GM12878 (cell line): Measurements from ENCODE around the gene EXOSC1. TPM values are rescaled to one million over a fixed set of nuclear protein-coding genes. Genes with fewer than 3 reads are reported as not detected.

Source experiments
- ATAC-seq: fragments of 200-7000 bp; cut with Tn5 transposase; 3 replicates; pipeline ENCODE4 v1.9.1; 2020; ENCODE audit warnings: mild to moderate bottlenecking, moderate library complexity
- BruUV-seq: library from RNA; stranded (reverse); fragments of 400-500 nt; replicated peaks from 2 replicates; lab custom pipeline; 2021; lab: Mats Ljungman, UMichigan
- CTCF ChIA-PET: fragments of 300-600 bp; sonication (Branson Sonifier 250); formaldehyde crosslinking; extraction: SDS; loops from one replicate; lab custom pipeline; 2021; ENCODE audit warnings: inconsistent platforms; lab: Yijun Ruan, JAX
- POLR2A ChIA-PET: fragments of 350-600 bp; formaldehyde crosslinking; extraction: SDS; loops from one replicate; lab custom pipeline; 2021; ENCODE audit warnings: inconsistent platforms; lab: Charles Lee
- RAD21 ChIA-PET: fragments of 300-600 bp; sonication (Branson Sonifier 250); formaldehyde crosslinking; loops from one replicate; lab custom pipeline; 2023; ENCODE audit warnings: antibody characterized with exemption; ENCODE audit not compliant: unreplicated experiment; lab: Charles Lee
- SMC1A ChIA-PET: fragments of 300-600 bp; sonication (Branson Sonifier 250); formaldehyde crosslinking; loops from one replicate; lab custom pipeline; 2023; ENCODE audit not compliant: unreplicated experiment, uncharacterized antibody; lab: Charles Lee
- DNase-seq: peaks from one replicate; pipeline ENCODE4 v3.0.0-alpha.2; 2011; ENCODE audit warnings: low read depth, low spot score
- FAIRE-seq: peaks from 3 replicates; lab custom pipeline; 2011; peaks lifted over from hg19 to GRCh38; lab: Jason Lieb, UNC
- H2AFZ ChIP-seq: 2 replicates; pipeline ENCODE4 v1.6.0; 2011; ENCODE audit warnings: low read depth, low read length, control low read depth; ENCODE audit not compliant: control insufficient read depth
- H3K27ac ChIP-seq: 2 replicates; pipeline ENCODE4 v1.5.1; 2011; ENCODE audit warnings: control low read depth; ENCODE audit not compliant: control insufficient read depth, insufficient read depth
- H3K27me3 ChIP-seq, 2 experiments: replicated peaks in 1 of 2; 2 replicates each; pipeline versions ENCODE4 v1.6.0 to v1.6.1; 2011; ENCODE audit warnings: low read length in 1 of 2; ENCODE audit not compliant: control insufficient read depth in 2 of 2, insufficient read depth in 2 of 2
- H3K36me3 ChIP-seq, 2 experiments: 2 replicates each; pipeline ENCODE4 v1.5.1; 2011; ENCODE audit warnings: low read length in 1 of 2; ENCODE audit not compliant: control insufficient read depth in 2 of 2, insufficient read depth in 2 of 2
- H3K4me1 ChIP-seq: 2 replicates; pipeline ENCODE4 v1.6.1; 2011; ENCODE audit warnings: mild to moderate bottlenecking, low read length, moderate library complexity, mixed read lengths; ENCODE audit not compliant: control insufficient read depth, insufficient read depth
- H3K4me2 ChIP-seq: 2 replicates; pipeline ENCODE4 v1.6.0; 2011; ENCODE audit warnings: control low read depth; ENCODE audit not compliant: control insufficient read depth, insufficient read depth
- H3K4me3 ChIP-seq: fragments of 200-600 bp; sonication (generic); 2 replicates; pipeline ENCODE4 v1.5.1; 2016
- H3K79me2 ChIP-seq: 2 replicates; pipeline ENCODE4 v1.6.0; 2011; ENCODE audit warnings: low read length; ENCODE audit not compliant: control insufficient read depth, insufficient read depth
- H3K9ac ChIP-seq: 2 replicates; pipeline ENCODE4 v1.8.0; 2011; ENCODE audit warnings: low read length, control low read depth, mixed read lengths; ENCODE audit not compliant: control insufficient read depth, insufficient read depth
- H3K9me3 ChIP-seq: replicated peaks from 3 replicates; pipeline ENCODE4 v1.5.1; 2011; ENCODE audit warnings: mild to moderate bottlenecking, low read length; ENCODE audit not compliant: control insufficient read depth, insufficient read depth
- H4K20me1 ChIP-seq: 2 replicates; pipeline ENCODE4 v1.6.0; 2011; ENCODE audit not compliant: control insufficient read depth, insufficient read depth
- E2F4 ChIP-seq: IDR thresholded peaks from 2 replicates; pipeline ENCODE4 v1.6.1; 2012; ENCODE audit warnings: low read depth, low read length, improper control_type of control experiment
- EGR1 ChIP-seq, 2 experiments: IDR thresholded peaks; 1 replicate in 1 of 2; 2 replicates in 1 of 2; pipeline ENCODE4 v1.6.1; 2011 to 2012; ENCODE audit warnings: low read depth in 2 of 2, low read length in 2 of 2, borderline replicate concordance in 1 of 2, mild to moderate bottlenecking in 1 of 2, moderate library complexity in 1 of 2
- EP300 ChIP-seq, 2 experiments: fragments of 150-350 bp in 1 of 2; IDR thresholded peaks; 2 replicates each; pipeline ENCODE4 v1.6.1; 2011 to 2012; ENCODE audit warnings: low read depth in 2 of 2, low read length in 2 of 2, borderline replicate concordance in 1 of 2, improper control_type of control experiment in 1 of 2, inconsistent platforms in 1 of 2; ENCODE audit not compliant: control insufficient read depth in 1 of 2
- ETV6 ChIP-seq, 2 experiments: fragments of 450-650 bp in 1 of 2; IDR thresholded peaks in 1 of 2; conservative IDR thresholded peaks in 1 of 2; 2 replicates each; pipeline ENCODE4 v1.6.1; 2014; ENCODE audit warnings: antibody characterized with exemption in 1 of 2, borderline replicate concordance in 1 of 2, low read depth in 1 of 2, mild to moderate bottlenecking in 1 of 2, moderate library complexity in 1 of 2
- HDAC2 ChIP-seq: fragments of 200-600 bp; sonication (generic); IDR thresholded peaks from 2 replicates; pipeline ENCODE4 v1.6.1; 2017
- KAT2A ChIP-seq: conservative IDR thresholded peaks from 2 replicates; pipeline ENCODE4 v1.6.1; 2011; ENCODE audit warnings: low read depth, low read length; ENCODE audit not compliant: control insufficient read depth
- MTA3 ChIP-seq: IDR thresholded peaks from 2 replicates; pipeline ENCODE4 v1.6.1; 2012; ENCODE audit warnings: low read length, inconsistent platforms, borderline replicate concordance
- RBBP5 ChIP-seq: fragments of 200-600 bp; sonication (generic); conservative IDR thresholded peaks from 2 replicates; pipeline ENCODE4 v1.6.1; 2016
- REST ChIP-seq: IDR thresholded peaks from 2 replicates; pipeline ENCODE4 v1.6.1; 2012; ENCODE audit warnings: mild to moderate bottlenecking, low read depth, low read length
- SUPT20H ChIP-seq: IDR thresholded peaks from 2 replicates; pipeline ENCODE4 v1.6.1; 2011; ENCODE audit warnings: low read depth, mild to moderate bottlenecking, low read length, moderate library complexity, borderline replicate concordance; ENCODE audit not compliant: control insufficient read depth
- SUZ12 ChIP-seq: fragments of 200-600 bp; sonication (generic); IDR thresholded peaks from one replicate; pipeline ENCODE4 v1.6.1; 2018; ENCODE audit warnings: antibody characterized with exemption, mild to moderate bottlenecking; ENCODE audit not compliant: unreplicated experiment
- TAF1 ChIP-seq: IDR thresholded peaks from 2 replicates; pipeline ENCODE4 v1.6.1; 2011; ENCODE audit warnings: mild to moderate bottlenecking, low read depth, low read length, borderline replicate concordance
- TARDBP ChIP-seq: IDR thresholded peaks from 2 replicates; pipeline ENCODE4 v1.6.1; 2016; ENCODE audit warnings: borderline replicate concordance
- TBL1XR1 ChIP-seq: IDR thresholded peaks from 2 replicates; pipeline ENCODE4 v1.6.1; 2012; ENCODE audit warnings: low read depth, low read length, improper control_type of control experiment
- TCF3 ChIP-seq: IDR thresholded peaks from 2 replicates; pipeline ENCODE4 v1.6.1; 2012; ENCODE audit warnings: low read depth, mild to moderate bottlenecking, low read length, borderline replicate concordance; ENCODE audit not compliant: insufficient read depth
- YBX1 ChIP-seq: fragments of 450-650 bp; IDR thresholded peaks from 2 replicates; pipeline ENCODE4 v1.6.1; 2016; ENCODE audit warnings: antibody characterized with exemption
- WGBS: methylation state at CpG from one replicate; pipeline ENCODE4 v1.1.6; 2016; ENCODE audit warnings: low lambda C conversion rate; ENCODE audit not compliant: insufficient replicate concordance, insufficient coverage; ENCODE audit errors: missing lambda C conversion rate; 5-methylcytosine and 5-hydroxymethylcytosine counted together
- in situ Hi-C: fragments of 300-500 bp; cut with MboI; formaldehyde crosslinking; loops from 9 replicates; pipeline ENCODE4 v1.14.3; 2018; ENCODE audit warnings: mixed read lengths
- intact Hi-C: fragments of 100-400 bp; cut with micrococcal nuclease; formaldehyde crosslinking; loops from one replicate; pipeline ENCODE4 v1.14.2; 2022; ENCODE audit not compliant: unreplicated experiment
- polyA plus RNA-seq, 11 experiments: library from polyadenylated mRNA; depleted of rRNA in 4 of 11; unstranded in 6 of 11; stranded (reverse) in 5 of 11; fragments of >200 nt; fragmentation: Nextera tagmentation in 4 of 11; fragmentation: Illumina TruSeq in 1 of 11; extraction: Ambion mirVana in 4 of 11; extraction: Trizol in 1 of 11; gene quantifications; 1 replicate in 1 of 11; 2 replicates in 10 of 11; pipeline versions ENCODE4 v1.2.1 to v1.2.3, GENCODE V29; 2011 to 2016; ENCODE audit warnings: inconsistent platforms in 2 of 11, missing spikeins in 2 of 11, low read depth in 1 of 11
- total RNA-seq, 4 experiments: library from RNA; depleted of rRNA in 3 of 4; stranded (reverse); fragments of >200 nt in 3 of 4; fragmentation: Illumina TruSeq in 1 of 4; extraction: Trizol in 1 of 4; gene quantifications; 2 replicates each; pipeline versions ENCODE4 v1.2.1 to v1.2.3, GENCODE V29; 2013 to 2021

Gene EXOSC1
- total and polyA plus RNA-seq, 10 of the 15 experiments (the other 5 are each of a cell fraction or from before 2014, with no cell fraction given) = 43.4 to 121 (median 75.1) TPM

GRCh38 chr10:97462309-97462708 lies 16.5 kb upstream of the EXOSC1 start (continued):
- no peak for TF ChIP-seq EGR1 (IDR thresholded peaks at IDR 0.05; ENCODE audit: borderline replicate concordance in 1 of 2, low read depth in 2 of 2, low read length in 2 of 2)
- no peak for TF ChIP-seq SUZ12
- TF ChIP-seq EP300 (IDR thresholded peaks at IDR 0.05; ENCODE audit: borderline replicate concordance in 1 of 2, control insufficient read depth in 1 of 2, low read depth in 2 of 2, low read length in 2 of 2) = no peak
- TF ChIP-seq, all 136 proteins: peak for 0

GRCh38 chr10:97459933-97460332 lies 14.1 kb upstream of the EXOSC1 start:
- ChIA-PET RAD21 (interaction anchor here (1.0 kb wide), 1 partner anchor 93 kb away, joined by 4 read pairs; no protein-coding TSS in a partner anchor), POLR2A (interaction anchor here (1.0 kb wide), 1 partner anchor 15 kb away, joined by 3 read pairs; no protein-coding TSS in a partner anchor), SMC1A (interaction anchor here (0.6 kb wide), 1 partner anchor 11 kb away, joined by 3 read pairs; no protein-coding TSS in a partner anchor), CTCF (interaction anchor here (1.1 kb wide), 2 partner anchors 94 to 152 kb away, joined by 3 read pairs; no protein-coding TSS in a partner anchor)
- no TSS peak for BruUV-seq
- H3K27me3 ChIP-seq = no peaks in the 10 kb centered on the region
- in situ Hi-C loops = no loop called here
- no peak overlapping the region for H3K27ac ChIP-seq
- intact Hi-C loops = loop anchor here (5.0 kb wide), 1 partner anchor 152 kb away; no protein-coding TSS in a partner anchor
- H3K36me3 ChIP-seq = peaks cover 25 to 54% of the 10 kb centered on the region in 2 experiments
- DNase-seq (no peak), FAIRE-seq (no peak), ATAC-seq (no peak)
- no peak overlapping the region for H2AFZ ChIP-seq
- H3K9ac ChIP-seq = no peak overlapping the region
- 99% methylated on average over 7 of the region's 7 CpGs for WGBS
- no peak overlapping the region for H3K4me2 ChIP-seq
- no peaks in the 10 kb centered on the region for H3K4me1 ChIP-seq
- H3K79me2 ChIP-seq = no peaks in the 10 kb centered on the region
- no peaks in the 10 kb centered on the region for H4K20me1 ChIP-seq
- no peak overlapping the region for H3K4me3 ChIP-seq
- no peaks in the 10 kb centered on the region for H3K9me3 ChIP-seq
- TF ChIP-seq TARDBP = no peak
- no peak for TF ChIP-seq HDAC2
- TF ChIP-seq ETV6 (conservative IDR thresholded peaks at IDR 0.05 in 1 of 2, IDR thresholded peaks at IDR 0.05 in 1 of 2; ENCODE audit: borderline replicate concordance in 1 of 2, low read depth in 1 of 2) = no peak
- TF ChIP-seq E2F4 = no peak
- no peak for TF ChIP-seq TCF3
- no peak for TF ChIP-seq MTA3
- TF ChIP-seq REST = no peak
- TF ChIP-seq YBX1 = no peak
- no peak for TF ChIP-seq KAT2A
- no peak for TF ChIP-seq TBL1XR1
- no peak for TF ChIP-seq TAF1
- no peak for TF ChIP-seq SUPT20H
- no peak for TF ChIP-seq EGR1 (IDR thresholded peaks at IDR 0.05; ENCODE audit: borderline replicate concordance in 1 of 2, low read depth in 2 of 2, low read length in 2 of 2)
- no peak for TF ChIP-seq RBBP5
